ELF-1 (cell line): ENCODE data around the gene BIRC5.
"Not testable (repeated sequence)": the region's sequence is repeated elsewhere in the genome, so short reads cannot be mapped to it uniquely, and the experiment has no call there.

Source experiments
- DNase-seq: peaks from one replicate; pipeline ENCODE4 v3.0.0-alpha.2; 2016; ENCODE audit warnings: low read depth, low spot score

BIRC5 gene

DNA sequence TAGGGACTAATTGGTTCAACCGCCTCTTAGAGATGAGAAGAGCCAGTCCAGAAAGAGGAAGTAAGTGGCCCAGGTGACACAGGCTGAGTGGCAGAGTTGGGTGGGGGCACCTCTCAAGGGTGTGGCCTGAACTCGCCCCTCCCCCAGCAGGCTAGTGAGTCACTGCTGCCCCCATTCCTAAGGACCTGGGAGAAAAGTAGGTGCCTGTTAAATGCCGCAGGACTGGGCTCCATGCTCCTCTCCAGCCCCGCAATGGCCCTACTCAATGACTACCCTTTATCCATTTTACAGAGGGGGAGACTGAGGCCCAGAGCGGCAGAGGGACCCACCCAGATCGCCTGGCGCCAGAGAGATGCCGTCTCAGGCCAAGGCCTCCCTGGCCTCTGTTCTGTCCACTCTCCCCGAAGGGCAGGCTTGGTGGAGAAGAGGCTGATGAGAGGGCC, 25.5 kb downstream of the BIRC5 start:
- DNase-seq, result no peak

GRCh38 chr17:78240012-78240655, 26.1 kb downstream of the BIRC5 start:
- DNase-seq, result no peak

DNA sequence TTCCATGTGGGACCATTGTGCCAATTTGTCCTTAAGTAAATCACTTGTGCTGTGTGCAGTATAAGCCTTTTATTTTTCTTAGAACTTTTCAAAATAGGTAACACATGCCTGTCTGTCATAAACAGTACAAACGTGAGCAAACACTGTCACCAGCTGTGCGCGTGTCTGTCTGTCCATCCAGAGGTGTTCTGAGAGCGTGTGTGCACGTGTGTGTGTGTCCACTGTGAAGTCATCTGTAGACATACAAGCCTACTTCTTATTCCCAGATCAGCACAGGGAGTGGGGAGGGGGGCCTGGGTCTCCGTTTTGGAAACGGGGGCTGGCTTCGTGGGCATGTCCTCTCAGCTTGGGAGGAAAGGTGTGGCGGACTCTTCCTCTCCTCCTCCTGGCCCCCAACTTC, 26.8 kb downstream of the BIRC5 start:
- DNase-seq, result no peak

GRCh38 chr17:78241277-78242023, 27.4 kb downstream of the BIRC5 start:
- DNase-seq, result peak; percentile 61

GRCh38 chr17:78242024-78242742, 28.1 kb downstream of the BIRC5 start:
- no peak for DNase-seq

GRCh38 chr17:78247304-78247703, 33.3 kb downstream of the BIRC5 start:
- peak; percentile 83 for DNase-seq

DNA sequence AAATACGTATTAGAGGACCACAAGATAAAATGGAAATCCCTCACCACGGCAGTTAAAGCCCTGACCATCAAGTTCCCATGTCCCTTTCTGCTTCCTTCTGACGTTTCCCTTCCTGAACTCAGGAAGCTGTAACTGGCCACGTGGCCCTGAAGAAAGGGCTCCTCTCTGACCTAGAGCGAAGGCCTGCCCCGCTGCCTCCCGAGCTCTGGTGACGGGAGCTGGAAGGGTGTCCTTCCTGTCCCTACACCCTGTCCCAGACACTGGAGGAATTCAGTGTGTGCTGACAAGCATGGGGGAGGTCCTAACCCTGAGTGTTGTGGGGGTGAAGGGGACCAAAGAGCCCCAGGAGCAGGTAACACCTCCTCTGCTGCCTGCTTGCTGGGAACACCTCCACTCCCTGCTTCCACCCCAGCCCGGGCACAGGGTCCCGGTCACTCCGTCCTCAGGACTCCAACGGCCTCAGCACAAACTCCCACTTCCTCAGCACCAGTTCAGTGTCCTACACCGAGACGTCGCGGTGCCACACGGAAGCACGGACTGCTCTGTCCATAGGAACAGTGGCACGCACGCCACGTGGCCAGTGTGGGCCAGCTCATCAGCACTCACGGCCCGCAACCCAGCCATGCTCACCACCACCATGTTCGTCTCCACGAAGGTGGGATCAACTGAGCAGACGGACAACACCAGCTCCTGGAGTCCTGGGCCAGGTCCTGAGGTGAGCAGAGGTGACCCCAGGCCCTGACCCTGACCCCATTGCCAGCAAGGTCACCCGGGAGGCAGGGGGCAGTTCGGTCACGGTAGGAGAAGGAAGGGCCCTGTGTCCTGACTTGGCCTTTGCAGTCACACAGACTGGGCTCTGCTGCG, 34.2 kb downstream of the BIRC5 start:
- DNase-seq, result no peak

DNA sequence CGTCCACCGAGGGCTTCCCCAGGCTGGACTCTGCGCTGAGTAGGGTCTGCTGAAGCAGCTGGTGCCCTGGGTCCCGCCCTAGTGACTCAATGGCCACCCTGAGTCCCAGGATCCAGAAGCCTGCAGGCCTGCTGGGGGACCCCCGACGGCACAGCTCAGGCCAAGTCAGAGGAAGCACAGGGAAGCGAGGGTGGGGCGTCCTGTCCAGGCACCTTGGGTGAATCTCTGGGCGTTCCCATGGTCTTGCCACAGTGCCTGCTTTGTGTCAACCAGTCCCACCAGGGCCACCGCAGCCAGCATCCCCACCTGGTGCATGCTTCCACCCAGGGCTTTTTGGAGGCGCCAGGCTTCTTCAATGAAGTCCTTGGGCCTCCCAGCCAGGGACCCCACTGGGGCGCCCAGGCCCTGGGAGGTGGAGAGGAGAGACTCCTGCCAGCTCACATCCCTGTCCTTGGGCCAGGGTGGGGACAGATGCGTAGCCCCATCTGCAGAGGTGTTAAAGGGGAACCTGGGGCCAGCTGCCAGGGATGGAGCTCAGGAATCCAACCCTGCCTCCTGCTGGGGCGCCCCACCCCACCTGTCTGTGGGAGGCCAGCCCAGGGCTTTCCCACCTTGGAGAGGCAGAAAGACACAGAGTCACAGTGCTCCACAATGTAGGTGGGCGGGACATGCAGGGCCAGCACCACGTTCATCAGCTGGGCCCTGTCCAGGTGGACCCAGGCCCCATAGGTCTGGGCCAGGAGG, 35.2 kb downstream of the BIRC5 start:
- no peak for DNase-seq

- no peak for DNase-seq
Observed at GRCh38 chr17:78249818-78250806, 36.1 kb downstream of the BIRC5 start.

DNA sequence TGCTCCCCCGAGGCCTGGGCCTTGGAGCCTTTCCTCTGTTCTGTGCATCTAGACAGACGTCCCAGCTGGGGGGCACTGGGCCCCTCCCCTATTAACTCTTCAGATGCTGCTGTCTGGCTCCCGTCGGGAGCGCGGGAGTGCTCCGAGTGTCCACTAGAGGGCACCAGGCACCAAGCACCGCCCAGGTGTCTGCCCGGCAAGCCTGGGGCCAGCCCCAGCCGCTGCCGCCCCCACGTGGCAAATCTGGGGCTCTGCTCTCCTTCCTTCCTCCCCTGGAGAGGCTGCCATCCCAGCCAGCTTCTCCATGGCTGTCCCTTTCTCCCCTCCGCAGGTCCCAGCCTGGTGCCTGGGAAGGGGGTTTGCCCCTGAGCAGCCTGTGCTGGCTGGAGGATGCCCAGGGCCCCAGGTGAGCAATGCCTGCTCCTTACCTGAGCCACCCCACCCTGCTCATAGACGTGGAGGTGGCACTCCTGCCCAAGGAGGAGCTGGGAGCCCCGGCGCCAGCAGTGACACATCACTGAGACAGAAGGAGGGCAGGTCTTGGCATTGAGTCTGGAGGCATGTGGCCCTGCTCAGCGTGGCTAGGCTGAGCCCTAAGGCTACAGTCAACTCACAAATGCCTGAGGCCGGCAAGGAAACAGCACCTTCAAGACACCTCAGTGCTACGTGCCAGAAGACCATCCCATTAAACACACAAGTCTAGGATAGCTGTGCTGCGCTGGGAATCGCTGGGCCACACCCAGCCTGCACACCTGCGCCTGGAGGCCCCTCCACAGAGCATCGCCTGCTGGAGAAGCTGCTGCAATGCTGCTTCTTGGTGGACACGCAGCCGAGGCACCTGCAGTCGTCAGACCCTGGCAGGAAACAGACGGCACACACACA, 37.1 kb downstream of the BIRC5 start:
- DNase-seq, result peak; percentile 97

- DNase-seq, result no peak
Observed at GRCh38 chr17:78251773-78252103, 37.7 kb downstream of the BIRC5 start.

DNA sequence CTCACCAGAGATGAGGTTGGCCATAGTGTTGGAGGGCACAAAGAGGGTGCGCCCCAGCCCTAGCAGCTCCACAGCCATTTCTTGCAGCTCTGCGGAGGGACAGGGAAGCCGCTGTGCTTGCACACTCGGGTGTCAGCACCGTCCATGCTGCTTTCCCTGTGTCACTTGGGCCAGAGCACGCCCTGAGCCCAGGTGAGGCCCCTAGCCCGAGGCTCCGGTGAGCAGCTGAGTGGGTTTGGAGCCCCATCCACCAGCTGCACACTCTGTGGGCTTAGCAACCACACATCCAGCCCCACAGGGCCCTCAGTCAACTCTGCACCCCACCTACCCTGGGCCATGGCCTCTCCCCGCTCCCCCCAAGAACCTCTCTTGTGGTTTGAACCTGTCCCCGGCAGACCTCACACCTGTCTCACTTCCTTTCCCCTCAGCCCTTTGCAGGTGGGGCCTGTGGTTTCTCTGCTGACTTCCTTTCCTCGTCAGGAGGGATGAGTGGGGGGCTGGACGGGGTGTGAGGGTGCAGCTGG, 38.1 kb downstream of the BIRC5 start:
- no peak for DNase-seq

DNA sequence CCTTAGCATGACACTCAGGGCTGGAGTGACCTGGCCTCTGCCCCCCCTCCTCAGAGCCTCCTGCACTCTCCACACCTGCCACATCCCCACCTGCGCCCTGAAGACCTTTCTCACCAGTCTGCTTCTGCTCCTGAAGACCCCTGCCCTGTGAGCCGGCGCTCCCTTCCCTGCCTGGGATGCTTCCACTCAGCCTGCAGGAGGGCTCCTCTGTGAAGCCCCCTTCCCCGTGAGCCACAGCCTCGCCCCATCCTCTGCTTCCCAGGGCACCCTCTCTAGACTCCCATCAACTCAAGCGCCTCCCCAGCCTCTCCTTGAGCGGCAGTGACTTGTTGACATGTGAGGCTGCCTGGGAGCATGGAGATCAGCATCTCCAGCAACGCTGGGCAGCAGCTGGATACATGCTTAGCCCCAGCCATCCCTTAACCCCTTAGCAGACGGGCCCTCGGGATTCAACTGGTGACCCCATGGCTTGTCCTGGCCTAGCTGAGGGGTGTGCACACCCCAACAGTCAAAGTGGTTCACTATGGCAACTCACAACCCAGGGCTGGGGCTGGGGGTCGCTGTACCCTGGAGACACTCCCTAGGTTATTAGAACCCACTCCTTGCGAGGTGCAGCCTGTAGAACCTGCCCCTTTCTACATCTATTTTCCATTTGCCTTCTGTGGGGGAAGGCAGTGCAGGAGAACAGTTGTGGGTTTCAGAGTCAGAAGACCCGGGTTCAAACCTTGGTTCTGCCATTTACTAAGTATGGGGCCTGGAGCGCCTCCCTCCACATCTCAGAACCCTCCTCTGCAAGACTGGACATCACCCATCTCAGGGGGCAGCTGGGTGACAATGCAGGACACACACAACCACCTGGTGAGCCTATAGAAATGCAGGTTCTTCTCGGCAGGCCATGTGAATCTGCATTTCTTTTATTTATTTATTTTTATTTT, 38.9 kb downstream of the BIRC5 start:
- no peak for DNase-seq

DNA sequence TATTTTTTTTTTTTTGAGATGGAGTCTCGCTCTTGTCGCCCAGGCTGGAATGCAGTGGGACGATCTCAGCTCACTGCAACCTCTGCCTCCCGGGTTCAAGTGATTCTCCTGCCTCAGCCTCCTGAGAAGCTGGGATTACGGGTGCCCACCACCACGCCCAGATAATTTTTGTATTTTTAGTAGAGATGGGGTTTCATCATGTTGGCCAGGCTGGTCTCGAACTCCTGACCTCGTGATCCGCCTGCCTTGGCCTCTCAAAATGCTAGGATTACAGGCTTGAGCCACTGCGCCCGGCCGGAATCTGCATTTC, 39.5 kb downstream of the BIRC5 start:
- DNase-seq, result not testable (repeated sequence)

DNA sequence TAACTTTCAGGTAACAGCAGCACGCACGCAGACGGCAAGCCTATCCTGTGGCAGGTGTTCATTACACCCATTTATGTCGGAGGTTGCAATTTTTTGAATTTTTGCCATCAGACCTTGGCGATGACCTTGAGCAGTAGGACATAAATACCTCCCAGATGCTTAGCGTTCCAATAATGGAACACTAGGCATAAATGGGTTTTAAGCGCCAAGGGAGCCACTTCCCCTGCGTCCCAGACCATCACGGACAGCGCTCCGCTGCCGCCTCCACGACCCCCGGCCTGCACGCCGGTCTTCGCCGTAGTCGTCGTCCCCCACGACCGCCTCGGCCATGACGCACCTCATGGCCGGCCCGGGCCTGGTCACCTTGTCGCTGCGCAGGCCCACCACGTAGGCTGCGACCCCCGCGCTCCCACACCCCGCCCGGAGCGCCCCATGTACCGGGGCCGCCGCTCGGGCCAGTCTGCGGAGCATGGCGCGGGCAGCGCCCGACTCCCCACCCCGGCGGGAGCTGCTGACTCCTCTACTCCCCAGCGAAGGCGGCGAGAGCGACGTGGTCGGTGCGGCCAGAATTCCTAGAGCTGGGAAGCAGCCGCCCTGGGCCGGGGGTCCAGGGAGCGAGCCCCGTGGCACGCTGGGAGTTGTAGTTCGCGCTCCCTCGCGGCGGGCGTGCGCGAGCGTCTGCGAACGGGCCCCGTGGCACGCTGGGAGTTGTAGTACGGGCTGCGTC, 40.1 kb downstream of the BIRC5 start:
- DNase-seq, result peak; percentile 95

DNA sequence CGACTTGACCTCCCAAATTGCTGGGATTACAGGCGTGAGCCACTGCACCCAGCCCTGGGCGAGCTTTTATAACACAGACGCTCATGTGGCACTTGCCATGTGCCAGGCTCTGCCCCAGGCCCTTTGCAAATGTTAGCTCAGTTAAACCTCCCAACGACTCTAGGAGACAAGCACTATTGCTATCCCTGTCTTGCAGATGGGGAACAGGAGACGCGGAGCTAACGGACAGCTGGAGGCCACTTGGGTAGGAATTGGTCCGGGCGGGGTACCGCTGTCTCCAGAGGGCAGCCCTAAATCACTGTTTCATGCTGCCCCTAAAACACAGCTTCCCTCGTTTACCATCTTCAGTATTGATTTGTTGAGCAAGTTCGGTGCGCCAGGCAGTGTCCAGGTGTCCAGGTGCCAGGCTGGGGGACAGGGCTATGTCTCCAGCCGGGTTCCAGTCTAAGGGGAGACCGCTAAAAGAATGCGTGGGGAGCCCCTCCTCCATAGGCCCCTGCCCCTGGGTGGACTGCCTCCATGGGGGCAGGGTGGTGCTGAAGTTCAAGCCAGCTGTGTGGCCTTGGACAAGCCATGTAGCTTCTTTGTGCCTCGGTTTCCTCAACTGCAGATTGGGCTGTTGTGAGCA, 41.1 kb downstream of the BIRC5 start:
- DNase-seq, result no peak
